Body of pancreas (tissue), 4 donors: Measurements from ENCODE around the gene OGT. TPM values are rescaled to one million over a fixed set of nuclear protein-coding genes. Genes with fewer than 3 reads are reported as not detected.
"Not testable (repeated sequence)": the region's sequence is repeated elsewhere in the genome, so short reads cannot be mapped to it uniquely, and the experiment has no call there.

Experiments used
- ATAC-seq: fragments of 150-250 bp; one replicate; pipeline ENCODE4 v1.9.1; 2016
- DNase-seq, 4 donors: peaks; one replicate each; pipeline ENCODE4 v3.0.0-alpha.2; 2019
- H3K27ac ChIP-seq, 4 donors: fragments of 200-600 bp; sonication (generic); 1 replicate in 3 of 4; 2 replicates in 1 of 4; pipeline versions ENCODE4 v1.5.1 to v1.6.1; 2016 to 2019; ENCODE audit warnings: mild to moderate bottlenecking in 1 of 4, mixed read lengths in 1 of 4, moderate library complexity in 1 of 4
- H3K27me3 ChIP-seq, 2 donors: fragments of 200-600 bp; sonication (generic); one replicate each; pipeline ENCODE4 v1.6.0; 2016; ENCODE audit warnings: mild to moderate bottlenecking in 1 of 2
- H3K36me3 ChIP-seq, 2 donors: fragments of 200-600 bp; sonication (generic); replicated peaks in 1 of 2; 2 replicates each; pipeline ENCODE4 v1.5.1; 2016; ENCODE audit warnings: low read depth in 2 of 2; ENCODE audit not compliant: insufficient read depth in 1 of 2
- H3K4me1 ChIP-seq: fragments of 200-600 bp; sonication (generic); one replicate; pipeline ENCODE4 v1.6.0; 2016
- H3K4me3 ChIP-seq, 2 donors: fragments of 200-600 bp; sonication (generic); 1 replicate in 1 of 2; 2 replicates in 1 of 2; pipeline ENCODE4 v1.5.1; 2016 to 2019
- H3K9me3 ChIP-seq, 3 donors: fragments of 200-600 bp; sonication (generic); 1 replicate in 2 of 3; 2 replicates in 1 of 3; pipeline ENCODE4 v1.5.1; 2016
- POLR2A ChIP-seq, 3 donors: fragments of 450-650 bp; IDR thresholded peaks; one replicate each; pipeline ENCODE4 v1.6.1; 2016; ENCODE audit warnings: antibody characterized with exemption in 3 of 3, mild to moderate bottlenecking in 2 of 3
- WGBS, 2 donors: methylation state at CpG; one replicate each; pipeline ENCODE4 v1.1.5; 2017; 5-methylcytosine and 5-hydroxymethylcytosine counted together
- intact Hi-C: fragments of 100-400 bp; cut with DNase I; formaldehyde crosslinking; loops from one replicate; pipeline ENCODE4 v1.15.1; 2023
- total RNA-seq, 2 donors: library from RNA; depleted of rRNA; stranded (reverse); fragments of >200 nt; gene quantifications; one replicate each; pipeline ENCODE4 v1.1.0, GENCODE V29; 2016
- TF ChIP-seq, protein P1 (sequence below), 7 experiments: fragments of 450-650 bp in 4 of 7; fragments of 200-600 bp in 3 of 7; sonication (generic) in 3 of 7; IDR thresholded peaks; one replicate each; pipeline ENCODE4 v1.5.1; 2016 to 2019; ENCODE audit warnings: antibody characterized with exemption in 7 of 7

OGT gene
- total RNA-seq, 2 donors from 2014 or later, result 180 to 184 TPM

- ATAC-seq (peak; percentile 35), DNase-seq (peak; percentile 14 to 35 (median 25))
- TF ChIP-seq POLR2A (IDR thresholded peaks at IDR 0.05), result no peak
- TF ChIP-seq, protein P1, sequence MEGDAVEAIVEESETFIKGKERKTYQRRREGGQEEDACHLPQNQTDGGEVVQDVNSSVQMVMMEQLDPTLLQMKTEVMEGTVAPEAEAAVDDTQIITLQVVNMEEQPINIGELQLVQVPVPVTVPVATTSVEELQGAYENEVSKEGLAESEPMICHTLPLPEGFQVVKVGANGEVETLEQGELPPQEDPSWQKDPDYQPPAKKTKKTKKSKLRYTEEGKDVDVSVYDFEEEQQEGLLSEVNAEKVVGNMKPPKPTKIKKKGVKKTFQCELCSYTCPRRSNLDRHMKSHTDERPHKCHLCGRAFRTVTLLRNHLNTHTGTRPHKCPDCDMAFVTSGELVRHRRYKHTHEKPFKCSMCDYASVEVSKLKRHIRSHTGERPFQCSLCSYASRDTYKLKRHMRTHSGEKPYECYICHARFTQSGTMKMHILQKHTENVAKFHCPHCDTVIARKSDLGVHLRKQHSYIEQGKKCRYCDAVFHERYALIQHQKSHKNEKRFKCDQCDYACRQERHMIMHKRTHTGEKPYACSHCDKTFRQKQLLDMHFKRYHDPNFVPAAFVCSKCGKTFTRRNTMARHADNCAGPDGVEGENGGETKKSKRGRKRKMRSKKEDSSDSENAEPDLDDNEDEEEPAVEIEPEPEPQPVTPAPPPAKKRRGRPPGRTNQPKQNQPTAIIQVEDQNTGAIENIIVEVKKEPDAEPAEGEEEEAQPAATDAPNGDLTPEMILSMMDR (IDR thresholded peaks at IDR 0.05), result no peak
- no peaks in the 10 kb centered on the region for H3K9me3 ChIP-seq
- H3K27me3 ChIP-seq, result no peaks in the 10 kb centered on the region
- no peak overlapping the region for H3K27ac ChIP-seq
- intact Hi-C loops, result no loop called here
- no peaks in the 10 kb centered on the region for H3K36me3 ChIP-seq
- 56% methylated on average over 10 to 16 of the region's 16 CpGs for WGBS, 2 donors
- H3K4me1 ChIP-seq, result peaks cover 7% of the 10 kb centered on the region
- no peak overlapping the region for H3K4me3 ChIP-seq
Measured at GRCh38 chrX:71493111-71493613, 39.7 kb upstream of the OGT start.

- WGBS, 2 donors, result 74 to 82% methylated on average over 3 of the region's 3 CpGs
- intact Hi-C loops, H3K4me3 ChIP-seq, H3K27ac ChIP-seq, H3K9me3 ChIP-seq, H3K4me1 ChIP-seq, H3K36me3 ChIP-seq, DNase-seq, ATAC-seq, H3K27me3 ChIP-seq: not testable (repeated sequence)
Measured at GRCh38 chrX:71495979-71496378, 36.9 kb upstream of the OGT start.

- no peak for DNase-seq
- intact Hi-C loops, result no loop called here
- no peak overlapping the region for H3K4me3 ChIP-seq
- no peak overlapping the region for H3K27ac ChIP-seq
- H3K4me1 ChIP-seq, result peaks cover 7% of the 10 kb centered on the region
- WGBS, 2 donors, result 81 to 87% methylated on average over 3 of the region's 3 CpGs
- no peaks in the 10 kb centered on the region for H3K27me3 ChIP-seq
- ATAC-seq, result no peak
- H3K9me3 ChIP-seq, result no peaks in the 10 kb centered on the region
- TF ChIP-seq, protein P1 (IDR thresholded peaks at IDR 0.05), result no peak
- TF ChIP-seq POLR2A (IDR thresholded peaks at IDR 0.05), result no peak
- H3K36me3 ChIP-seq, result no peaks in the 10 kb centered on the region
Measured at GRCh38 chrX:71496476-71496875, 36.4 kb upstream of the OGT start.

- ATAC-seq, H3K9me3 ChIP-seq, H3K4me3 ChIP-seq, H3K4me1 ChIP-seq, H3K36me3 ChIP-seq, intact Hi-C loops, H3K27ac ChIP-seq, H3K27me3 ChIP-seq, DNase-seq: not testable (repeated sequence)
- WGBS, 2 donors, result 92 to 100% methylated on average over 1 to 5 of the region's 5 CpGs
Measured at GRCh38 chrX:71502080-71502479, 30.8 kb upstream of the OGT start.

GRCh38 chrX:71504346-71504745 lies 28.6 kb upstream of the OGT start:
- no peak for ATAC-seq
- TF ChIP-seq, protein P1 (IDR thresholded peaks at IDR 0.05), result no peak
- TF ChIP-seq POLR2A (IDR thresholded peaks at IDR 0.05), result no peak
- no peaks in the 10 kb centered on the region for H3K9me3 ChIP-seq

DNA sequence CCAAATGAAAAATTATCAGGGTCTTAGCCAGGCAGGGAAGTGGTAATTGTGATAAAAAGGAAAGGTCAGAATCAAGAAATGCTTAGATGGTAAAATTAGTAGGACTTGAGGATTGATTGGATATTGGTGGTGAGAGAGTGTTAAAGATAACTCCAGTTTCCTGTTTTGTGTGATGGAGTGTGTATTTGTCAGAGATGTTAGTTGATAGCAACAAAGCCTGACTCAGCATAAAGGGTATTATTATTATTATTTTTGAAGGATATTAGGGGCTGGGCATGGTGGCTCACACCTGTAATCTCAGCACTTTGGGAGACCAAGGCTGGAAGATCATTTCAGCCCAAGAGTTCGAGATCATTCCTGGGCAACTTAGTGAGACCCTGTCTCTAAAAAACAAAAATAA lies 23.6 kb upstream of the OGT start:
- intact Hi-C loops, result no loop called here
- WGBS, 2 donors, result 100% methylated on average over 1 of the region's 1 CpG; no CpG with 5 or more reads in 1 of the 2 donors
- ATAC-seq, result no peak
- H3K4me1 ChIP-seq, result no peaks in the 10 kb centered on the region
- H3K36me3 ChIP-seq, result no peaks in the 10 kb centered on the region
- no peaks in the 10 kb centered on the region for H3K27me3 ChIP-seq
- no peaks in the 10 kb centered on the region for H3K9me3 ChIP-seq
- TF ChIP-seq, protein P1 (IDR thresholded peaks at IDR 0.05), result no peak
- no peak for TF ChIP-seq POLR2A (IDR thresholded peaks at IDR 0.05)
- H3K4me3 ChIP-seq, result no peak overlapping the region
- H3K27ac ChIP-seq, result no peak overlapping the region
- no peak for DNase-seq

More at GRCh38 chrX:71504346-71504745, 28.6 kb upstream of the OGT start:
- H3K36me3 ChIP-seq, result no peaks in the 10 kb centered on the region
- no peak overlapping the region for H3K4me3 ChIP-seq
- no CpG with 5 or more reads among the region's 1 CpG for WGBS, 2 donors
- intact Hi-C loops, result no loop called here
- H3K27ac ChIP-seq, result no peak overlapping the region
- H3K27me3 ChIP-seq, result no peaks in the 10 kb centered on the region
- no peak for DNase-seq
- H3K4me1 ChIP-seq, result no peaks in the 10 kb centered on the region
